ENCODE measurements around the gene TBC1D1.
"Not testable (repeated sequence)": the region's sequence is repeated elsewhere in the genome, so short reads cannot be mapped to it uniquely, and the experiment has no call there.

Gene TBC1D1

GRCh38 chr4:37970702-37971101 lies 79.8 kb downstream of the TBC1D1 start:
- DNase-seq: peak; percentile 82

DNA sequence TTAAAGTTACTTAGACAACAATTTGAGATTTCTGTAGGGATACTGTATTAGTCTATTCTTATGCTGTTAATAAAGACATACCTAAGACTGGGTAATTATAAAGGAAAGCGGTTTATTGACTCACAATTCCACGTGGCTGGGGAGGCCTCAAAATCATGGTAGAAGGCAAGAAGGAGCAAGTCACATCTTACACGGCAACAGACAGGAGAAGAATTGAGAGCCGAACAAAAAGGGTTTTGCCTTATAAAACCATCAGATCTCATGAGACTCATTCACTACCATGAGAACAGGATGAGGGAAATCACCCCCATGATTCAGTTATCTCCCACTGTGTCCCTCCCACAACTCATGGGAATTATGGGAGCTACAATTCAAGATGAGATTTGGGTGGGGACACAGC lies 80.3 kb downstream of the TBC1D1 start:
- no peak for DNase-seq

DNA sequence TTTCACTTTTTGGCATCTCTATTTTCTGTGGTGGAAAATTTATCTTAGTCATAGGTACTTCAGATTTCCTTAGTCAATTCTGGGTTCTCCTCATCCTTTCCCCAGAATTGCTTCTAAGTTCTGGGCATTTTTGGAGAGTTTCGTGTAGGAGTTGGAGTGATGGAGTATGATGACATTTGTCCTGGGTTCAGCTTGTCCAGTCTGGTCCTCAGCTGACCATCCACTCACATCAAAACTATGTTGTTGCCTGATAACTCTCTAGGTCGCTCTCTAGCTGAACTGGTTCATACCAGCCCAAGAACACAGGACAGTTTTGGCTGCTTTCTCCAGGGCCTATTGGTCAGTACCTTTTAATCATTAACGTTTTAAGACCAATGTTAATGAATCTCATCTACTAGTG lies 82.6 kb downstream of the TBC1D1 start:
- DNase-seq: no peak

DNA sequence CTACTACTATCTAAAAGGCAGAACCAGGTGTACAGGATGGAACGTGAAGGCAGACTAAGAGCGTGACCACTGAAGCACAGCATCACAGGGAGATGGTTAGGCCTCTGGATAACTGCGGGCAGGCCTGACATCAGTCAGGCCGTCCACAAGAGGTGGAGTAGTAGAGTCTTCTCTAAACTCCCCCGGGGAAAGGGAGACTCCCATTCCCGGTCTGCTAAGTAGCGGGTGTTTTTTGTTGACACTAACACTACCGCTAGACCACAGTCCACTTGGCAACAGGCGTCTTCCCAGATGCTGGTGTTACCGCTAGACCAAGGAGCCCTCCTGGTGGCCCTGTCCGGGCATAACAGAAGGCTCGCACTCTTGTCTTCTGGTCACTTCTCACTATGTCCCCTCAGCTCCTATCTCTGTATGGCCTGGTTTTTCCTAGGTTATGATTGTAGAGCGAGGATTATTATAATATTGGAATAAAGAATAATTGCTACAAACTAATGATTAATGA lies 84.5 kb downstream of the TBC1D1 start:
- DNase-seq: not testable (repeated sequence)

GRCh38 chr4:37976507-37976906 lies 85.6 kb downstream of the TBC1D1 start:
- DNase-seq: no peak

DNA sequence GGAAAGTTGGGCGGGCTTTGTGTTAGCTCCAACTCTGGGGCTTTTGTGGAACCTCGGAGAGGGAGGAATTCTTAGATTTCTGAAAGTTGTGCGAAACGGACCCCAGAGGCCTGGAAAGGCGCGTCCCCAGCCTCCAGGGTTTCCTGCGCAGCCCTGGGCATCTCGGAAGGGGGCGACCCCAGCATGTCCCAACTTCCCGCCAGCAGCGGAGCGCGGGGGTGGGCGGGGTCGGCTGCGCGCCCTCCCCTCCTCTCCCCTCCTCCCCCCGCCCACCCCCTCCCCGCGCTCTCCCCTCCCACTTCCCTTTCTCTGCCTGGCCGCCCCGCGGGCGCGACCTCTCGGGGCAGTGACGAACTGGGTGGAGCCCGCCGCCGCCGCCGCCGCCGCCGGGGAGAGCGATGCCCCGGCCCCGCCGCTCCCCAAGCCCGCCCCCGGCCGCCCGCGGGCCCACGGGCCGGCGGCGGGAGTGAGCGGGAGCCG lies 86.1 kb downstream of the TBC1D1 start:
- peak; percentile 82 for DNase-seq

DNA sequence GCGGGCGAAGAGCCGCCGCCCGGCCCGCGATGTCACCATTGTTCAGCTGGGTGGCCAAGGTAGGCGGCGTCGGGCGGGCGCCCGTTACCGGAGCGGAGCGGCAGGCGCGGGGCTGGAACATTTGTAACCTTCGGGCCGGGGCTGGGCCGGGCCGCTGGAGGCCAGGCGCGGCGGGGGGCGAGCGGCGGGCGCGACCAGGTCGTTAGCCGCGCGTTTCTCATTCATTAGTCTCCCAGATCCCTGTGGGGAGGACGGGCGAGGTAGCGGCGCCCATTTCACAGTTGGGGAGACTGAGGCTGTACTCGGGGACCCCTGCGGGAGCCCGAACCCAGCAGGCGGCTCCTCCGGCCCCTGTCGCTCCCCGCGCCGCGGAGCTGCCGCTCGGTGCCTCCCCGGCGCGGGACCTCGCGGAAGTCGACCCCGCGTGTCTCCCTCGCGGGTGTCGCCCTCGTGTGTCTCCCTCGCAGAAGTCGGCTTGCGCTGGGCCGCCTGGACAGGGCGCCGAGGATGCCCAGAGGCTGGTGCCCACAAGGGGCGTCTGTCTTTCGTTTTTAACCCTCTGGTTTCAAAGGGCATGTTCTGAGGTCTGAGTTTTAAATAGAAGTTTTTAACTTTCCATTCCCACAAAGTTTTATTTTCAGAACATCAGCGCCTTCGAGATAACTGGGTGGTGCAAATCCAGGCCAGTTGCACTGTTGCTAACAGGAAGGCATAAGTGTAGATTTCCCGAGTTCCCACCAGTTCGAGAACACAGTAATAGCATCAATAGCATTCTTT lies 86.8 kb downstream of the TBC1D1 start:
- peak; percentile 79 for DNase-seq

DNA sequence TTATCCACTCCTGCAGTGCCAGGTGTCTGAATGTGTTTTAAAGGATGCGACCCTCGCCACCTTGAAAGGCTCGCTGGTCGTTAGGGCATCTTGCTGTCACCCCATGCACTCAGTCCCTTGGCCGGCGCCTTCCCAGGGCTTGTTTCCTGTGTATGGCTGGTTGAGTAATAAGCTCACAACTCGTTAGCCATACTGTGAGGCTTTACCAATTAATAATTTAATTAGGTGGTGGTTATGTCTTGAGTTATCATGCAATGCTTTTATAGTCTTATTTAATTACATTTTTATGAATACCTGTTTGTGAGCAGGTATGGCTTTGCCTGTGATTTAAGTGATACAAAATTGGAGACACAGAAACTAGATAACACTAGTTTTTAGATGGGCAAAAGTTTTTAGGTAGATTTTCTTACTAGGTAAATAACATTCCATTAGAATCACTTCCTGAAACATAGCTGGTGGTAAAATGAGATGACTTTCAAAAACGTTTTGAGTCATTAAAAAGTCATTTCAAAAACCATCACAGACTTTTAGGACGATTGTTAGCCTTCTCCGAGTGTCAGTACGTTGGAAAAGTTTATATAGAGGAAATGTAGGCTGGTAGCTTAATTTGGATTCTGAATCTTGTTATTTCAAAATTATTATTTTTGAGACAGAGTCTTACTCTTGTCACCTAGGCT lies 87.5 kb downstream of the TBC1D1 start:
- peak; percentile 56 for DNase-seq

DNA sequence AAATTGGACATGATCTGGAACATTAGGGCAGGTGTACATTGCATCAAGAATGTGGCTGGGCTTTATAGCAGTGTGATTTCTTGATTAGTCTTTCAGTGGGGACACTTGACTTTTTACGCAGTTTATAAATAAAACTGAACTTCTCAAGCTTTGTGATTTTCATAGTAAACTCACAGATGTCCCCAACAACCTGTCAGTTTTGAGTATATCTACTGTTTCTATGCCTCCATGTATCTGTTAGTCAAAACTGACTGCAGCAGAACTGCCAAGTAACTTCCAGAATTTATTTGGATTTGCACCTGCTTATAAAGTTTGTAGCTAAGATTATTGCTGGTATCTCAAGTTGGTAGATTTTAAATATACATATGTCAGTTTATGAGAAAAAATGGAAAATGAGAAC lies 89.4 kb downstream of the TBC1D1 start:
- no peak for DNase-seq

- DNase-seq: no peak
Measured at GRCh38 chr4:37981425-37981824, 90.5 kb downstream of the TBC1D1 start.

DNA sequence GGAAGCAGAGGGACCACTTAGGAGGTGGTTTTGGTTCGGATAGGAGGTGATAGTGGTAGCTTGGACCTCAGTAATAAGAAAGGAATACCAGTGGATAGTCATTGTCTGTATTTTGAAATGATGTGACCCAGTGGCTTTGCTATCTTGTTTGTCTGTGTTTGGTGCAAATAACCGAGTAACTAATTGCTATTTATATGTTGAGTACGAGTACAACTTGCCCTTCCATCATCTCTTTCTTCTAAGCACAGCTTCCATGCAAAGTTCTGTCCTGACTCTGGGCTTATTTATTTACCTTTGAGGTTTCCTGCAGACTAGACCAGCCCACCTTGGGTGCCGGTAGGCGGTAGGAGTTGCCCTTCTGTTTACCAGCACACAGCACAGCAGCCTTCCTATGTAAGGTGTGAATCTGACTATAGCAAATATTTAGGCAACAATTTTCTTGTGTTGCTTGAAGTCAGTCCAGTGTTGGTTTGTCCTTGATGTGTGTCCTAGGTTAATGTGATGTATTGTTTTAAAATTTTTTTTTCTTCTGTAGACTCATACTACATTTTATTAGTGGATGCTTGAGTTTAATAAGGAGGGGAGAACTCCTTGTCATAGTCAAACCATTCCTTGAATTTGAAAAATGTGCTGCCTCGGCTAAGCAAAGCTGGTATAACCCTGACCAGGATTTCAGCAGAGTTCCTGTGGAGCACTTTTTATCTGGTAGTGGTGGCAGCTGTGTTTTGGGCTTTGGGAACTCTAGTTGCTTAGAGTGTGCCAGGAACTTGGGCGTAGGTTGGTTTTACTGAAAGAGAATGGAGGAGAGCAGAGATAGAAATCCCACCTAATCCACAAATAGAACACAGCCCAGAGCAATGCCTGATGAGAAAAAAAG lies 91.2 kb downstream of the TBC1D1 start:
- DNase-seq: no peak

DNA sequence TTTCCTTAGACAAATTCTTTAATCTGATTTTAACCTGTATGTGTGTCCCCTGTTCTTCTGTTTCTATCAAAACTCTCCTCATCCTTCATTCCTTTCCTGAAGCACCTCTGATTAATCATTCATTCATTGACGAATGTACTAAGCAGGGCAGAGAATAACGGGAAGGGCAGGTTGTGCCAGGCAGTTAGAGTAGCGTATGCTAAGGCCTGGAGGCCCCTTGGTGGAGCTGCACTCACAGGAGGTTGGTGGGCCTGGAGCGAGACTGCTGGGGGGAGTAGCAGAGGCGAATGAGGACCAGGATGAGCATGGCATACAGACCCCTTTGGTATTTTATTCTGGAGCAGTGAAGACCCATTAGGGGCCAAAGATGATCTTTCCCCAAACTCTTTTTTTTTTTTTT lies 91.9 kb downstream of the TBC1D1 start:
- no peak for DNase-seq

- DNase-seq: no peak
Measured at GRCh38 chr4:37983951-37984350, 93.1 kb downstream of the TBC1D1 start.

GRCh38 chr4:37985730-37986275 lies 94.9 kb downstream of the TBC1D1 start:
- DNase-seq: no peak

DNA sequence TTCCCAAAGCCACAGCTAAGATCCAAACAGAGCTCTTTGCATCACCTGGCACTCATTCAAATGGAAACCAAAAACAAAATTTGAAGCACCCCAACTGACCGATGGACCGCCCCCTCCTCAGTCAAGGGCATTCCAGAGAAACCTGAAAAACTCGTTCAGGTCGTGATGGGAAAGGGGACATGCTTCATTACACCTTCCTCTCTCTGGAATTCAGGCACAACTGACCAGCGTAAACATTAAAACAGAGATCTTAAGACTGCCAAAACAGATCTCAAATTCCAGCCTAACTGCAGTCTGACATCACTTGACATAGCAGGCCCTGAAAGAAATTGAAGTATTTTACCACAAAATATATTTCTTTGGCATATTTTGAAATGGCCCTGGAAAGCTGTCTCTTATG lies 97.8 kb downstream of the TBC1D1 start:
- DNase-seq: no peak

DNA sequence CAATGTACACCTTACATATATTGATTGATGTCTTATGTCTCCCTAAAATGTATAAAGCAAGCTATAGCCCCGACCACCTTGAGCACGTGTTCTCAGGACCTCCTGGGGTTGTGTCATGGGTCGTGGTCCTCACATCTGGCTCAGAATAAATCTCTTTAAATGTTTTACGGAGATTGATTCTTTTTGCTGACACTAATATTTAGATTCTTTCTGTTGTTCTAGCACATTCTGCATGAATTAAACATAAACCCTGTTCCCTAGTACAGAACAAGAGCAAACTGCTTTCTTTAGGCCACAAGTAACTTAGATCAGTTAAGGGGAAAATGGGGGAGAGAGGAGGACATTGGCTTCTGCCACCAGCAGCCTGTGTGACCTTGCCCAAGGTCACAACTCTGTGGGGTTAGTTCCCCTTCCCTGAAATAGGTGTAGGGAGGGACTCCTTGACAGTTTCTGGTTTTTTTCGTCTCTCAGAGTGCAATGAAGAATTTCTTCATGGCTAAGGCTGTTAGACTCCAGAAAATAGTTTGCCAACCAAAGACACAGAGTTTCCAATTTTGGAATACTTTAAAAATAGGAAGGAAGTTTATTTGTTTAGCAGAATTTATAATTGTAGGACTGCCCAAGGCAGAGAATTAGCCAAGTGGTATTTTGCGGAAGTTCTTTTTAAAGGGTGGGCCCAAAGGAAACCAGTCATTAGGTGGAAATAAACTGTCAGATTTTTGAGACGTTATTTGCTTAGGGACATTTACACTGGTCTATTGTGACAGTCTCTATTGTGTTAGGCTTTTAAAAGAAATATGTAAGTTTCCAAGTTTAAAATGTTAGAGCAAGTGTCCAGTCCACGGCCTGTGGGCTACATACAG lies 98.7 kb downstream of the TBC1D1 start:
- no peak for DNase-seq

- DNase-seq: no peak
Measured at GRCh38 chr4:37990731-37991245, 99.9 kb downstream of the TBC1D1 start.

DNA sequence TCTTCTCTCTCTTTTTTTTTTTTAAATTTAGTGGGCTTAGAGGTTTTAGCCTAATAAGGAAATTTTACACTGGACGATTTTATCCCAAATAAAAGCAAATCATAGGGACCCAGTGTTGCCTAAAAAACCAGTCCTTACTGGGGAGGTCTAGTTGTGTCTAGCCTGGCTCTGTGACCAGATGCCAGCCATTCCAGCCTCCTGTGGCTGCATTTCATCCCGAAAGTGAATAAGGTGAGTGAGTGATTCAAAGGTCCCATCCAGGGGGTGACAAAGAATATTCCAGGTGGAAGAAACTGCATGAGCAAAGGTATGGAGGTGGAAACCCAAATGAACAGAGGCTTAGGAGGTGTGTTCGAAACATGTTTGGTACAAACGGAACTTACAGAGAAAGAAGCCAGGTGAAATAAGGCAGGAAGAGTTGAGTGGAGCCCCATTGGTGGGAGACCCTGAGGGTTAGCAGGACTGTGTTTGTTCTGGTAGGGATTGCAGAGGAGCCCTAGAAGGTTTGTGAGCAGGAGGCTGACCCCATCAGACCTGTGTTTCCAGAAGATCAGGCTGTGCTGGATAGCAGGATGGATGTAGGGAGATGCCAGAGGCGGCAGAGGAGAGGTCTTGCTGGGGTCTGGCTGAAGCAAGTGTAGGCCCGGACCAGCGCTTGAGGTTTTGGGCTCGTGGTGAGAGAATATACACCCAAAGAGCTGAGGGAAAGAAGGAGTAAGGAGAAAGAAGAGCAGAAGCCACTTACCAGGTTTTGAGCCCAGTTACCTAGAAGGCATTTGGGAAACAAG lies 100.9 kb downstream of the TBC1D1 start:
- no peak for DNase-seq

- DNase-seq: no peak
Measured at GRCh38 chr4:37993806-37994205, 102.9 kb downstream of the TBC1D1 start.

- DNase-seq: no peak
Measured at GRCh38 chr4:37994569-37994968, 103.7 kb downstream of the TBC1D1 start.

GRCh38 chr4:37995299-37995821 lies 104.5 kb downstream of the TBC1D1 start:
- no peak for DNase-seq
